K562 (cell line): Measurements from ENCODE around the gene CNNM3. TPM values are rescaled to one million over a fixed set of nuclear protein-coding genes. Genes with fewer than 3 reads are reported as not detected.

ENCODE experiments used
- CBFA2T3 ChIP-seq: fragments of 450-650 bp; IDR thresholded peaks from 2 replicates; pipeline ENCODE4 v1.6.1; 2017
- CREBBP ChIP-seq: IDR thresholded peaks from one replicate; pipeline ENCODE4 v1.6.1; 2012; ENCODE audit warnings: low read depth, mild to moderate bottlenecking, control low read depth, inconsistent platforms, low read length
- CTBP1 ChIP-seq: fragments of 450-650 bp; IDR thresholded peaks from 2 replicates; pipeline ENCODE4 v1.6.1; 2016; ENCODE audit warnings: borderline replicate concordance
- FOXA3 ChIP-seq, 2 experiments: fragments of 450-650 bp in 1 of 2; sonication (generic) in 1 of 2; formaldehyde crosslinking; IDR thresholded peaks in 1 of 2; conservative IDR thresholded peaks in 1 of 2; 2 replicates each; pipeline versions ENCODE4 v1.4.0 to v1.8.0; 2020 to 2022; ENCODE audit warnings: mild to moderate bottlenecking in 2 of 2, missing genetic modification reagents in 1 of 2
- FOXM1 ChIP-seq, 2 experiments: fragments of 450-650 bp in 1 of 2; sonication (generic) in 1 of 2; formaldehyde crosslinking in 1 of 2; IDR thresholded peaks; 2 replicates each; pipeline versions ENCODE4 v1.6.1 to v1.9.0; 2017 to 2022; ENCODE audit warnings: low read depth in 2 of 2, mild to moderate bottlenecking in 2 of 2, missing genetic modification reagents in 1 of 2, moderate library complexity in 1 of 2
- GATA2 ChIP-seq: sonication (generic); formaldehyde crosslinking; IDR thresholded peaks from 2 replicates; pipeline ENCODE4 v1.4.0; 2020; ENCODE audit warnings: mild to moderate bottlenecking, missing genetic modification reagents
- L3MBTL2 ChIP-seq: fragments of 450-650 bp; IDR thresholded peaks from 2 replicates; pipeline ENCODE4 v1.6.1; 2016; ENCODE audit warnings: mild to moderate bottlenecking, moderate library complexity
- MAZ ChIP-seq, 2 experiments: fragments of 450-650 bp in 1 of 2; sonication (generic) in 1 of 2; formaldehyde crosslinking; IDR thresholded peaks in 1 of 2; conservative IDR thresholded peaks in 1 of 2; 2 replicates each; pipeline versions ENCODE4 v1.4.0 to v1.5.0; 2020; ENCODE audit warnings: mild to moderate bottlenecking in 1 of 2, missing genetic modification reagents in 1 of 2
- MTA3 ChIP-seq: fragments of 450-650 bp; formaldehyde crosslinking; IDR thresholded peaks from 2 replicates; pipeline ENCODE4 v1.6.1; 2017; ENCODE audit warnings: mild to moderate bottlenecking, borderline replicate concordance
- MYNN ChIP-seq, 2 experiments: sonication (generic); formaldehyde crosslinking in 1 of 2; IDR thresholded peaks; 2 replicates each; pipeline versions ENCODE4 v1.5.0 to v1.6.1; 2016 to 2020; ENCODE audit warnings: antibody characterized with exemption in 1 of 2, missing genetic modification reagents in 1 of 2
- POLR2AphosphoS5 ChIP-seq: IDR thresholded peaks from 2 replicates; pipeline ENCODE4 v1.6.1; 2011; ENCODE audit warnings: mild to moderate bottlenecking, low read depth, low read length, moderate library complexity; ENCODE audit not compliant: control insufficient read depth, insufficient read depth
- RCOR1 ChIP-seq, 2 experiments: IDR thresholded peaks; 2 replicates each; pipeline ENCODE4 v1.6.1; 2012; ENCODE audit warnings: low read depth in 2 of 2, low read length in 2 of 2, borderline replicate concordance in 1 of 2, improper control_type of control experiment in 1 of 2
- TAL1 ChIP-seq: fragments of 450-650 bp; IDR thresholded peaks from 2 replicates; pipeline ENCODE4 v1.6.1; 2016; ENCODE audit warnings: mild to moderate bottlenecking
- TCF3 ChIP-seq: sonication (generic); formaldehyde crosslinking; IDR thresholded peaks from 2 replicates; pipeline ENCODE4 v1.4.0; 2020; ENCODE audit warnings: mild to moderate bottlenecking, missing genetic modification reagents
- ZNF24 ChIP-seq: fragments of 450-650 bp; IDR thresholded peaks from 2 replicates; pipeline ENCODE4 v1.6.1; 2016
- polyA plus RNA-seq, 8 experiments: library from polyadenylated mRNA; depleted of rRNA in 4 of 8; stranded (reverse) in 5 of 8; unstranded in 3 of 8; fragments of >200 nt; fragmentation: Nextera tagmentation in 2 of 8; fragmentation: Illumina TruSeq in 1 of 8; extraction: Ambion mirVana in 2 of 8; extraction: Trizol in 1 of 8; gene quantifications; 2 replicates each; pipeline versions ENCODE4 v1.2.1 to v1.2.3, GENCODE V29; 2011 to 2014; ENCODE audit warnings: inconsistent platforms in 1 of 8, missing spikeins in 1 of 8
- total RNA-seq, 7 experiments: library from RNA; depleted of rRNA in 6 of 7; stranded (reverse); fragments of >200 nt in 6 of 7; fragmentation: Illumina TruSeq in 2 of 7; extraction: Trizol in 2 of 7; gene quantifications; 2 replicates each; pipeline versions ENCODE4 v1.2.1 to v1.2.3, GENCODE V29; 2011 to 2021; ENCODE audit warnings: low replicate concordance in 1 of 7
- TF ChIP-seq, protein P1 (sequence below): fragments of 450-650 bp; IDR thresholded peaks from 2 replicates; pipeline ENCODE4 v1.6.1; 2018; ENCODE audit not compliant: partially characterized antibody
- TF ChIP-seq, protein P2 (sequence below), 2 experiments: fragments of 450-650 bp; conservative IDR thresholded peaks; 2 replicates each; pipeline ENCODE4 v1.6.1; 2017; ENCODE audit warnings: mild to moderate bottlenecking in 2 of 2, moderate library complexity in 2 of 2

Gene CNNM3
- total and polyA plus RNA-seq, 9 of the 15 experiments (the other 6 are each of a cell fraction or from before 2014, with no cell fraction given): 1.4 to 16.9 (median 6.5) TPM

DNA sequence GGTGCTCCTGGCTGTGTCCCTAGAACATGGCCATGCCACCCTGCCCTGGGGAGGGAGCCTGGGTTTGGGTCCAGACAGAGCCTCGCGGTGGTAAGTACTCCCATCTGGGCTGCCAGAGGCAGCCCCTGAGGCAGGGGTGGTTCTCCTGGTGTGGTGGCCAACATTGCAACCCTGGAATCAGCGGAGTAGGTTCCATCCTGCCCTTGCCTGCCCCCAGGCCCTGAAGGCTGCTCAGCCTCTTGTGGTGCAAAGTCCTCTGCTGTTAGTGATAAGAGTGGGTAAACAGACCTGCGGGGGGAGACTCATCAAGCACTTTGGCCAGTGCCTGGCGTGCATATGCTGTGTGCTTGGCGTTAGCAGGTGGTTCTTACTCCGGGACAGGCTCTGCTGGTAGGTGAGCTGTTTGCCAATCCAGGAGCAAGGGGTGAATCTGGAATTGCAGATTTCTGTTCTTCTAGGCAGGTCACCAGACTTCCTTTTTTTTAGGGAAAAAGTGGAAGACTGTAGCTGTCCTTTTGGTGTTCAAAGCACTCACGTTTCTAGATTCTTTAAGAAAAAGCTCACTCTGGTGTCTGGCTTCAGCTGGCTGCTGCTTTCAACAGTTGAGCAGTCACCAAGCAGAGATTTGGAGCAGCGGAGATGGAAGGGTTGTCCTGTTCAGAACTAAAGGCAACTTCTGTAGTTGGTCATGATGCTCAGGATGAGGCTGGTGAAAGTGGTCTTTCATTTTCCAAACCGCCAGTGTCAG, 3.2 kb downstream of the CNNM3 start (continued):
- TF ChIP-seq, protein P1, sequence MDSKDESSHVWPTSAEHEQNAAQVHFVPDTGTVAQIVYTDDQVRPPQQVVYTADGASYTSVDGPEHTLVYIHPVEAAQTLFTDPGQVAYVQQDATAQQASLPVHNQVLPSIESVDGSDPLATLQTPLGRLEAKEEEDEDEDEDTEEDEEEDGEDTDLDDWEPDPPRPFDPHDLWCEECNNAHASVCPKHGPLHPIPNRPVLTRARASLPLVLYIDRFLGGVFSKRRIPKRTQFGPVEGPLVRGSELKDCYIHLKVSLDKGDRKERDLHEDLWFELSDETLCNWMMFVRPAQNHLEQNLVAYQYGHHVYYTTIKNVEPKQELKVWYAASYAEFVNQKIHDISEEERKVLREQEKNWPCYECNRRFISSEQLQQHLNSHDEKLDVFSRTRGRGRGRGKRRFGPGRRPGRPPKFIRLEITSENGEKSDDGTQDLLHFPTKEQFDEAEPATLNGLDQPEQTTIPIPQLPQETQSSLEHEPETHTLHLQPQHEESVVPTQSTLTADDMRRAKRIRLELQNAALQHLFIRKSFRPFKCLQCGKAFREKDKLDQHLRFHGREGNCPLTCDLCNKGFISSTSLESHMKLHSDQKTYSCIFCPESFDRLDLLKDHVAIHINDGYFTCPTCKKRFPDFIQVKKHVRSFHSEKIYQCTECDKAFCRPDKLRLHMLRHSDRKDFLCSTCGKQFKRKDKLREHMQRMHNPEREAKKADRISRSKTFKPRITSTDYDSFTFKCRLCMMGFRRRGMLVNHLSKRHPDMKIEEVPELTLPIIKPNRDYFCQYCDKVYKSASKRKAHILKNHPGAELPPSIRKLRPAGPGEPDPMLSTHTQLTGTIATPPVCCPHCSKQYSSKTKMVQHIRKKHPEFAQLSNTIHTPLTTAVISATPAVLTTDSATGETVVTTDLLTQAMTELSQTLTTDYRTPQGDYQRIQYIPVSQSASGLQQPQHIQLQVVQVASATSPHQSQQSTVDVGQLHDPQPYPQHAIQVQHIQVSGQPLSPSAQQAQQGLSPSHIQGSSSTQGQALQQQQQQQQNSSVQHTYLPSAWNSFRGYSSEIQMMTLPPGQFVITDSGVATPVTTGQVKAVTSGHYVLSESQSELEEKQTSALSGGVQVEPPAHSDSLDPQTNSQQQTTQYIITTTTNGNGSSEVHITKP: peak; percentile 68
- TF ChIP-seq MAZ (CRISPR knock-in tag; conservative IDR thresholded peaks at IDR 0.05 in 1 of 2, IDR thresholded peaks at IDR 0.05 in 1 of 2) (peak in 1 of 2 experiments; percentile 48; a peak in 2 of 4 replicates), FOXM1 (IDR thresholded peaks at IDR 0.05; ENCODE audit: low read depth) (no peak), FOXM1 (CRISPR knock-in tag; IDR thresholded peaks at IDR 0.05; ENCODE audit: low read depth) (no peak), POLR2AphosphoS5 (0 out of 2 replicates have a peak, but pooled peaks have one; percentile 16), TAL1 (peak; percentile 60), ZNF24 (peak; percentile 40; the same call in 1 of the 2 replicates), CBFA2T3 (peak; percentile 81), FOXA3 (CRISPR knock-in tag; conservative IDR thresholded peaks at IDR 0.05 in 1 of 2, IDR thresholded peaks at IDR 0.05 in 1 of 2) (peak; percentile 83 to 93), MYNN (IDR thresholded peaks at IDR 0.05) (peak; percentile 62), MYNN (CRISPR knock-in tag; IDR thresholded peaks at IDR 0.05) (no peak), CTBP1 (peak; percentile 73), CREBBP (no peak), RCOR1 (IDR thresholded peaks at IDR 0.05; ENCODE audit: borderline replicate concordance in 1 of 2, low read depth in 2 of 2, low read length in 2 of 2) (peak in 1 of 2 experiments; percentile 65; a peak in 2 of 4 replicates), GATA2 (CRISPR knock-in tag) (peak; percentile 78), L3MBTL2 (peak; percentile 48), TCF3 (CRISPR knock-in tag) (peak; percentile 84), MTA3 (0 out of 2 replicates have a peak, but pooled peaks have one; percentile 42)
- TF ChIP-seq, protein P2, sequence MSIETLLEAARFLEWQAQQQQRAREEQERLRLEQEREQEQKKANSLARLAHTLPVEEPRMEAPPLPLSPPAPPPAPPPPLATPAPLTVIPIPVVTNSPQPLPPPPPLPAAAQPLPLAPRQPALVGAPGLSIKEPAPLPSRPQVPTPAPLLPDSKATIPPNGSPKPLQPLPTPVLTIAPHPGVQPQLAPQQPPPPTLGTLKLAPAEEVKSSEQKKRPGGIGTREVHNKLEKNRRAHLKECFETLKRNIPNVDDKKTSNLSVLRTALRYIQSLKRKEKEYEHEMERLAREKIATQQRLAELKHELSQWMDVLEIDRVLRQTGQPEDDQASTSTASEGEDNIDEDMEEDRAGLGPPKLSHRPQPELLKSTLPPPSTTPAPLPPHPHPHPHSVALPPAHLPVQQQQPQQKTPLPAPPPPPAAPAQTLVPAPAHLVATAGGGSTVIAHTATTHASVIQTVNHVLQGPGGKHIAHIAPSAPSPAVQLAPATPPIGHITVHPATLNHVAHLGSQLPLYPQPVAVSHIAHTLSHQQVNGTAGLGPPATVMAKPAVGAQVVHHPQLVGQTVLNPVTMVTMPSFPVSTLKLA (conservative IDR thresholded peaks at IDR 0.05): no peak
